OCI-LY3 (cell line): ENCODE measurements around the gene ZFYVE9.

Experiments used
- H2AFZ ChIP-seq: fragments of 200-600, 300-600 bp; shearing (Covaris generic); 2 replicates; pipeline ENCODE4 v1.6.0; 2014; ENCODE audit warnings: antibody characterized with exemption, low read depth, low read length
- H3K27ac ChIP-seq: fragments of 200-600, 300-600 bp; sonication (generic); 2 replicates; pipeline ENCODE4 v1.5.1; 2014; ENCODE audit warnings: mild to moderate bottlenecking, low read length, moderate library complexity, mixed read lengths
- H3K27me3 ChIP-seq: fragments of 200-600, 300-600 bp; sonication (generic); 2 replicates; pipeline ENCODE4 v1.6.1; 2014; ENCODE audit warnings: low read depth, low read length, mixed read lengths
- H3K36me3 ChIP-seq: fragments of 200-600, 300-600 bp; sonication (generic); replicated peaks from 2 replicates; pipeline ENCODE3; 2014; ENCODE audit warnings: low read depth, low read length, mixed read lengths
- H3K4me1 ChIP-seq: fragments of 300-600, 200-600 bp; sonication (generic); 2 replicates; pipeline ENCODE4 v1.6.1; 2014; ENCODE audit warnings: low read length, mixed read lengths
- H3K4me2 ChIP-seq: fragments of 200-600, 300-600 bp; sonication (generic); 2 replicates; pipeline ENCODE4 v1.6.1; 2014; ENCODE audit warnings: low read length, mixed read lengths
- H3K4me3 ChIP-seq: fragments of 300-600, 200-600 bp; sonication (generic); 2 replicates; pipeline ENCODE4 v1.5.1; 2014; ENCODE audit warnings: antibody characterized with exemption, mild to moderate bottlenecking, low read length, moderate library complexity
- H3K79me2 ChIP-seq: fragments of 300-600, 200-600 bp; shearing (Covaris generic); 2 replicates; pipeline ENCODE4 v1.6.1; 2014; ENCODE audit warnings: mild to moderate bottlenecking, low read length, mixed read lengths
- H3K9ac ChIP-seq: fragments of 300-600, 200-600 bp; shearing (Covaris generic); 2 replicates; pipeline ENCODE4 v1.6.0; 2014; ENCODE audit warnings: mild to moderate bottlenecking, low read length, moderate library complexity
- H3K9me3 ChIP-seq: fragments of 200-600, 300-600 bp; shearing (Covaris generic); 2 replicates; pipeline ENCODE4 v1.6.1; 2014; ENCODE audit warnings: low read length, mixed read lengths; ENCODE audit not compliant: insufficient read depth
- H4K20me1 ChIP-seq: fragments of 200-600, 300-600 bp; sonication (generic); 2 replicates; pipeline ENCODE4 v1.6.1; 2016; ENCODE audit warnings: low read length, mixed read lengths; ENCODE audit not compliant: insufficient read depth
- EZH2phosphoT487 ChIP-seq: fragments of 200-600 bp; shearing (Covaris generic); IDR thresholded peaks from 2 replicates; pipeline ENCODE4 v1.6.1; 2018; ENCODE audit warnings: antibody characterized with exemption, mixed run types, low read depth
- TF ChIP-seq, protein P1 (sequence below): fragments of 200-600, 300-600 bp; sonication (generic); IDR thresholded peaks from 2 replicates; pipeline ENCODE4 v1.5.1; 2014; ENCODE audit warnings: antibody characterized with exemption, low read length, low read depth

ZFYVE9 gene

DNA sequence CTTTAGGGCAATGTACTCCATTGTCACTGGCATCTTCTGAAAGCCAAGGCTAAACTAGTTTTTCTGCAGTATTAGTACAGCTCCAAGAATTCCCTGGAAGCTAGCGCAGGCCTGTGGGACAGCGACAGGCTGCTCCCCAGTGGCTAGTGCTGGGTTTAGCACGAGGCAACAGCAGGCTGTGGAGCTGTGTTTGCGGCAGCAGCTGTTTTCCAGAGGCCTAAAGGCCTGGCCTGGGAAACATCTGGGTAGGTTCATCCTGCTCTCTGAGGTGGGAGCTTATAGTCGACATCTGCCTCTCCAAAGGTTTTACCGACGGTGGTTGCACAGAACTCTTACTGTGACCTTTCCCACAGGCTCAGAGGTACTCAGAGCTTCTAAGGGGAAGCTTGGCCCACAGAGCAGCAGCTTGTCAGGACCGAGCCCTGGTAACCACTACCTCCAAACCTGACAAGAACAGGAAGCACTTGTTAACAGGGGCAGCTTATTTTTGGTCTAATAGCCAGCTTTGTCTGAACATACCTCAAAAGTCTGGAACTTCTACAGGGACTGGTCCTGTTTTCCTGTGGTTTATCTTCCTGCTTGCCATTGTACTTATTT lies 206.9 kb downstream of the ZFYVE9 start:
- Histone ChIP-seq H3K27me3 (no peaks in the 10 kb centered on the region), H3K9ac (no peak overlapping the region), H3K36me3 (no peaks in the 10 kb centered on the region), H2AFZ (no peak overlapping the region), H3K9me3 (no peaks in the 10 kb centered on the region), H4K20me1 (no peaks in the 10 kb centered on the region), H3K79me2 (no peaks in the 10 kb centered on the region), H3K4me3 (no peak overlapping the region), H3K4me1 (no peaks in the 10 kb centered on the region), H3K27ac (no peak overlapping the region), H3K4me2 (no peak overlapping the region)
- TF ChIP-seq, protein P1, sequence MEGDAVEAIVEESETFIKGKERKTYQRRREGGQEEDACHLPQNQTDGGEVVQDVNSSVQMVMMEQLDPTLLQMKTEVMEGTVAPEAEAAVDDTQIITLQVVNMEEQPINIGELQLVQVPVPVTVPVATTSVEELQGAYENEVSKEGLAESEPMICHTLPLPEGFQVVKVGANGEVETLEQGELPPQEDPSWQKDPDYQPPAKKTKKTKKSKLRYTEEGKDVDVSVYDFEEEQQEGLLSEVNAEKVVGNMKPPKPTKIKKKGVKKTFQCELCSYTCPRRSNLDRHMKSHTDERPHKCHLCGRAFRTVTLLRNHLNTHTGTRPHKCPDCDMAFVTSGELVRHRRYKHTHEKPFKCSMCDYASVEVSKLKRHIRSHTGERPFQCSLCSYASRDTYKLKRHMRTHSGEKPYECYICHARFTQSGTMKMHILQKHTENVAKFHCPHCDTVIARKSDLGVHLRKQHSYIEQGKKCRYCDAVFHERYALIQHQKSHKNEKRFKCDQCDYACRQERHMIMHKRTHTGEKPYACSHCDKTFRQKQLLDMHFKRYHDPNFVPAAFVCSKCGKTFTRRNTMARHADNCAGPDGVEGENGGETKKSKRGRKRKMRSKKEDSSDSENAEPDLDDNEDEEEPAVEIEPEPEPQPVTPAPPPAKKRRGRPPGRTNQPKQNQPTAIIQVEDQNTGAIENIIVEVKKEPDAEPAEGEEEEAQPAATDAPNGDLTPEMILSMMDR: 0 out of 2 replicates have a peak, but pooled peaks have one; percentile 5
- no peak for TF ChIP-seq EZH2phosphoT487

DNA sequence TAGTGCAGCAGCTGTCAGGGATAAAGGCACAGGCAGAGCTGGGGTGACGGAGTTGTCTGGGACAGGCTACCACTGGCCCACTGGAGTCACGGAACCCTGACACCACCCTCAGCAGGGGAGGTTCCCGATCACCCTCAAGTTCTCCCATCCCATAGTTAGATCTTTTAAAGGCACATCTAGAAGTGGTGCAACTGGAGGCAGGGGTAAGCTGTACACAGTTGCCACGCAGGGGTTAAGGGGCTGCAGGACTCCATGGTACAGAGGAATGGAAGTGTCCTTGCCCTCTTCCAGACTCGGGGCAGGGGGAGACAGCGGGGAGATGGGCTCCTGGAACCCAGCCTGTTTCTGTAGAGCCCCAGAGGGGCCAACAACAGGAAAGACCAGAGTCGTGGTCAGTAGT lies 210.8 kb downstream of the ZFYVE9 start:
- Histone ChIP-seq H4K20me1 (no peaks in the 10 kb centered on the region), H3K4me2 (no peak overlapping the region)
- TF ChIP-seq, protein P1: no peak
- no peak for TF ChIP-seq EZH2phosphoT487

DNA sequence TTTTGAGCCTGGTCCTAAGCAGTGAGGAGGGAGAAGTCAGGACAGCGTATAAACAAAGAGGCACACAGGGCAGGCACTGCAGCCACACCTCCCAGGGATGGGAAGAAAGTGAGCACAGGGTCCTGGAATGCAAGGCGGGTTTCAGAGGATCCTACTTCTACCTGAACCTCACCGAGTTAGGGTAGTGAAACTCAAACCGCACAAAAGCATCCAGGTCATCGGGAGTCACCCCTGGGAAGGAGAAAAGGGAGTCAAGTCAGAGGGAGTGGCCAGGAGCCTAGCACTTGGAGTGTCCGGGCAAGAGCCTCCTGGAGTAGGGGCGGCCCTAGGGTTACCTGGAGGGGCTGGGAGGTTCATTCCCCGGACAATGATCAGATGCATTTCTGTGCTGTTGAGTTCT lies 213.5 kb downstream of the ZFYVE9 start:
- no peak overlapping the region for H3K4me2 ChIP-seq
- H3K9me3 ChIP-seq: no peaks in the 10 kb centered on the region
- no peak overlapping the region for H2AFZ ChIP-seq
- TF ChIP-seq, protein P1: no peak
- TF ChIP-seq EZH2phosphoT487: no peak
- H3K36me3 ChIP-seq: peaks cover 13% of the 10 kb centered on the region
- no peak overlapping the region for H3K4me3 ChIP-seq
- H3K4me1 ChIP-seq: no peaks in the 10 kb centered on the region
- H3K27me3 ChIP-seq: no peaks in the 10 kb centered on the region
- no peaks in the 10 kb centered on the region for H3K79me2 ChIP-seq
- H4K20me1 ChIP-seq: no peaks in the 10 kb centered on the region
- no peak overlapping the region for H3K9ac ChIP-seq
- H3K27ac ChIP-seq: no peak overlapping the region

More for the DNA sequence above, 210.8 kb downstream of the ZFYVE9 start:
- Histone ChIP-seq H3K79me2 (no peaks in the 10 kb centered on the region), H2AFZ (no peak overlapping the region), H3K27me3 (no peaks in the 10 kb centered on the region), H3K4me3 (no peak overlapping the region), H3K27ac (no peak overlapping the region), H3K4me1 (no peaks in the 10 kb centered on the region), H3K36me3 (peaks cover 6% of the 10 kb centered on the region), H3K9ac (no peak overlapping the region), H3K9me3 (no peaks in the 10 kb centered on the region)

DNA sequence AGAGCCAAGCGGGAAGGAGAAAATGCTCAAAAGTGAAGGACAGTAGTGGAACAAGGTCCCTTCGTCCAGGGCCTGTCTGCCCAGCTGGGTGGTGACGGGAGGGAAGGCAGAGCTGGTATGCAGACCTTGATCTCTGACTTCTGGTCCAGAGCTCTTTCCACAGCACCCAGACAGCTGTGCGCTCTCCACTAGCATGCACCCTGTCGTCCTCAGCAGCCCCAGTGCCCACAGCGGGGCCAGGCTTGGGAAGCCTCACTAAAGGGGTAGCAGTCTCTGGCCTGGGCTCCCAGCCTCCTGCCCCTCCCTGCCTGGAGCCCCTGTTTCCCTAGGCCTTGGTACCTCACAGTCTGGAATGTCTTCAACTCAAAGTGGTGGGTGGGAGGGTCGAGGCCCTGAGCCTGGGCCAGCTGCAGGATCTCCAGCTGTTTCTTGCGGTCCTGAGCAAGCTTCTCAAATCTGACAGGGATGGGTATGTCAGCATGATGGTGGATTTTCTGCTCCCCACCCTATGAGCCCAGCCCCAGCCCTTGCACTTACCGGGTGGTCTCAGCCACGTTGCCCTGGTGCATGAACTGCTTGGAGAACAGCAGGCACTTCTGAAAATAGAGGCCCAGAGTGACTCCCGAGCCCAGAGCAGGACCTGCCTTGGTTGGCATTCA lies 214.1 kb downstream of the ZFYVE9 start:
- no peaks in the 10 kb centered on the region for H3K79me2 ChIP-seq
- no peaks in the 10 kb centered on the region for H4K20me1 ChIP-seq
- no peak overlapping the region for H3K27ac ChIP-seq
- no peaks in the 10 kb centered on the region for H3K27me3 ChIP-seq
- H2AFZ ChIP-seq: no peak overlapping the region
- no peak overlapping the region for H3K9ac ChIP-seq
- TF ChIP-seq EZH2phosphoT487: no peak
- TF ChIP-seq, protein P1: no peak
- H3K4me2 ChIP-seq: no peak overlapping the region
- no peaks in the 10 kb centered on the region for H3K9me3 ChIP-seq
- no peak overlapping the region for H3K4me3 ChIP-seq
- H3K4me1 ChIP-seq: no peaks in the 10 kb centered on the region
- peaks cover 13% of the 10 kb centered on the region for H3K36me3 ChIP-seq
